Prostate gland (tissue), 2 donors: ENCODE measurements around the gene RAB6A.

Source experiments
- CTCF ChIP-seq, 4 experiments: fragments of 200-600 bp in 2 of 4; fragments of 450-650 bp in 2 of 4; sonication (generic) in 2 of 4; IDR thresholded peaks; 1 replicate in 3 of 4; 2 replicates in 1 of 4; pipeline ENCODE4 v1.5.1; 2016 to 2019; ENCODE audit warnings: antibody characterized with exemption in 4 of 4, mild to moderate bottlenecking in 2 of 4, moderate library complexity in 2 of 4
- POLR2A ChIP-seq: fragments of 450-650 bp; IDR thresholded peaks from one replicate; pipeline ENCODE4 v1.6.1; 2016; ENCODE audit warnings: antibody characterized with exemption, mild to moderate bottlenecking

DNA sequence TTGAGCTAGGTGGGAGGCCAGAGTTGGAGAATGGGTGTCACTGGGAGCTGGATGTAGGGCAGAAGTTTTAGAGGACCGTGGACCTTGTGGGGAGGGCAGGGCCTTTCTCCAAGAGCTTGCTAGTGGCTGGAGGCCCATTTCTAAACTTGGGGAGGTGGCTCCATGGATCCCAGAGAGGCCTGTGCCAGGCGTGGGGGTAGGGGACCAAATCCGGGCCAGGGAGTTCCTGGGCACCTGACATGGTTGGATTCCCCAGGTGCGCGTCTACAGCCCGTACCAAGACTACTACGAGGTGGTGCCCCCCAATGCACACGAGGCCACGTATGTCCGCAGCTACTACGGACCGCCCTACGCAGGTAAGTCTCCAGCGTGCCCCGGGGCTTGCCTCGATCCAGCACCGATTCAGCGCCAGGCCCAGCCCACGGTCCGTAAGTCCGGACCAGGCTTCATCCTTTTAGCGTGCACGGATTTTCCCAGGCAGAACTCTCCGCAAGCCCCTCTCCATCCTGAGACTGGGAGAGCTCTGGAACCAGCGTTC, 100.3 kb downstream of the RAB6A start:
- TF ChIP-seq CTCF (IDR thresholded peaks at IDR 0.05) (no peak), POLR2A (no peak)
